Myocyte (in vitro differentiated cells): ENCODE results near the gene ZNFX1. TPM values are rescaled to one million over a fixed set of nuclear protein-coding genes. Genes with fewer than 3 reads are reported as not detected.
"Not testable (repeated sequence)": the region's sequence is repeated elsewhere in the genome, so short reads cannot be mapped to it uniquely, and the experiment has no call there.

Experiments used
- DNase-seq: peaks from one replicate; pipeline ENCODE4 v3.0.0-alpha.2; 2012; ENCODE audit warnings: low read depth
- total RNA-seq: library from RNA; depleted of rRNA; stranded (reverse); fragments of >200 nt; gene quantifications from 2 replicates; pipeline ENCODE4 v1.2.3, GENCODE V29; 2014

Gene ZNFX1
- total RNA-seq, 1 donor from 2014 or later: 32.8 TPM

- peak; percentile 91 for DNase-seq
These were observed 60.8 kb downstream of the ZNFX1 start for GRCh38 chr20:49216991-49217578.

GRCh38 chr20:49215232-49215631 lies 62.6 kb downstream of the ZNFX1 start:
- no peak for DNase-seq

- no peak for DNase-seq
These were observed 63.3 kb downstream of the ZNFX1 start for GRCh38 chr20:49214571-49214970.

GRCh38 chr20:49210757-49211110 lies 67.1 kb downstream of the ZNFX1 start:
- no peak for DNase-seq

GRCh38 chr20:49210101-49210756 lies 67.6 kb downstream of the ZNFX1 start:
- no peak for DNase-seq

DNA sequence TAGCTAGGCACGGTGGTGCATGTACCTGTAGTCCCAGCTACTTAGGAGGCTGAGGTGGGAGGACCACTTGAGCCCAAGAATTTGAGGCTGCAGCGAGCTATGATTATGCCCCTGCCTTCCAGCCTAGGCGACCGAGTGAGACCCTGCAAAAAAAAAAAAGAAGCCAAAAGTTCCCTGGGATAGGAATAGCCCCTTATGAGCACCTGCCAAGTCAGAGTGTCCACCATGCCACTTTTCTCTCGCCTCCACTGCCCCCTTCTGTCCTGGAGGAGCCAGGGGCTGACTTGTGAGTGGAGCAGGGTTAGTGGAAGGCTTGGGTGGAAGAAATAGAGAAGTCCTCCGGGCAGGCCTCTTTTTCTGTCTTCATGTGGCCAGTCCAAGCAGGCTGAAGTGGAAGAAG lies 70.8 kb downstream of the ZNFX1 start:
- DNase-seq: no peak

GRCh38 chr20:49203746-49204145 lies 74.1 kb downstream of the ZNFX1 start:
- DNase-seq: no peak

GRCh38 chr20:49203011-49203410 lies 74.8 kb downstream of the ZNFX1 start:
- DNase-seq: no peak

DNA sequence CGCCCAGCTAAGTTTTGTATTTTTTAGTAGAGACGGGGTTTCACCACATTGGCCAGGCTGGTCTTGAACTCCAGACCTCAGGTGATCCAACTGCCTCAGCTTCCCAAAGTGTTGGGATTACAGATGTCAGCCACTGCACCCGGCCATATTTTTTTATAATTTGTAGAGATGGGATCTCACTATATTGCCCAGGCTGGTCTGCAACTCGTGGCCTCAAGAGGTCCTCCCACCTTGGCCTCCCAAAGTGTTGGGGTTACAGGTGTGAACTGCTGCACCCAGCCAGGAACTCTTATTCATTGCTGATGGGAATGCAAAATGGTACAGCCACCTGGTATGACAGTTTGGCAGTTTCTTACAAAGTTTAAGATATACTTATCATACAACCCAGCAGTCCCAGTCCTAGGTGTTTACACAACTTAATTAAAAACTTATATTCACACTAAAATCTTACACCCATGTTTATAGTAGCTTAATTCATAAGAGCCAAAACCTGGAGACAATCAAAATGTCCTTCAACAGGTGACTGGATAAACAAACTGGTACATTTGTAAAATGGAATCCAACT lies 78.0 kb downstream of the ZNFX1 start:
- no peak for DNase-seq

DNA sequence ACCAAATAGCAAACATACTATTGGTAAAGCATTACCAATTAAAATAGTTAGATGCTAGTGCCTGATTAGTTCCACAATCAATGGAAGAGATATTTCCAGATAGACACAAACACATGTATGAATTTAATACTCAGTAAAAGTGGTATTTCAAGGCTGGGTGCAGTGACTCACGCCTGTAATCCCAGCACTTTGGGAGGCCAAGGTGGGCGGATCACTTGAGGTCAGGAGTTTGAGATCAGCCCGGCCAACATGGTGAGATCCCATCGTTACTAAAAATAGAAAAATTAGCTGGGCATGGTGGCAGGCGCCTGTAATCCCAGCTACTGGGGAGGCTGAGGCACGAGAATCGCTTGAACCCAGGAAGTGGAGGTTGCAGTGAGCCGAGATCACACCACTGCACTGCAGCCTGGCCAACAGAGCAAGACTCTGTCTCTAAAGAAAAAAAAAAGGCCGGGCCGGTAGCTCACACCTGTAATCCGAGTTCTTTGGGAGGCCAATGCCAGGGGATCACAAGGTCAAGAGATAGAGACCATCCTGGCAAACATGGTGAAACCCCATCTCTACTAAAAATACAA lies 84.8 kb downstream of the ZNFX1 start:
- DNase-seq: not testable (repeated sequence)

Other genes starting within 250 kb of the ZNFX1 start
- 70.1 and 78.5 TPM in 2 replicates for gene CSE1L, start 231.7 kb downstream of the ZNFX1 start, total RNA-seq
- 80.7 and 84.7 TPM in 2 replicates for gene STAU1, start 89.7 kb downstream of the ZNFX1 start, total RNA-seq
- gene DDX27, start 58.6 kb downstream of the ZNFX1 start, total RNA-seq: 33.7 and 45.3 TPM in 2 replicates
- gene KCNB1, start 204.6 kb upstream of the ZNFX1 start, total RNA-seq: 6.1 and 9.0 TPM in 2 replicates